HEK293T (cell line): ENCODE measurements around the gene LYL1.

ENCODE experiments used
- ARNT ChIP-seq: fragments of 450-650 bp; IDR thresholded peaks from 2 replicates; pipeline ENCODE4 v1.6.1; 2017; ENCODE audit warnings: mild to moderate bottlenecking
- BHLHE40 ChIP-seq: fragments of 450-650 bp; IDR thresholded peaks from 2 replicates; pipeline ENCODE4 v1.6.1; 2016; ENCODE audit warnings: mild to moderate bottlenecking, moderate library complexity, borderline replicate concordance
- CTBP1 ChIP-seq: fragments of 450-650 bp; IDR thresholded peaks from 2 replicates; pipeline ENCODE4 v1.6.1; 2016; ENCODE audit warnings: borderline replicate concordance
- ELF4 ChIP-seq: fragments of 450-650 bp; IDR thresholded peaks from 2 replicates; pipeline ENCODE4 v1.6.1; 2017; ENCODE audit warnings: antibody characterized with exemption
- FOXA1 ChIP-seq: fragments of 450-650 bp; IDR thresholded peaks from 2 replicates; pipeline ENCODE4 v1.6.1; 2016; ENCODE audit warnings: mild to moderate bottlenecking
- FOXK2 ChIP-seq: fragments of 450-650 bp; IDR thresholded peaks from 2 replicates; pipeline ENCODE4 v1.6.1; 2016; ENCODE audit warnings: mild to moderate bottlenecking
- FOXM1 ChIP-seq: fragments of 450-650 bp; IDR thresholded peaks from 2 replicates; pipeline ENCODE4 v1.6.1; 2017; ENCODE audit warnings: mild to moderate bottlenecking, borderline replicate concordance
- HDGF ChIP-seq: fragments of 450-650 bp; IDR thresholded peaks from 2 replicates; pipeline ENCODE4 v1.6.1; 2017; ENCODE audit warnings: antibody characterized with exemption, borderline replicate concordance
- NFRKB ChIP-seq: fragments of 450-650 bp; IDR thresholded peaks from 2 replicates; pipeline ENCODE4 v1.6.1; 2016; ENCODE audit warnings: mild to moderate bottlenecking, moderate library complexity
- PKNOX1 ChIP-seq: fragments of 450-650 bp; IDR thresholded peaks from 2 replicates; pipeline ENCODE4 v1.6.1; 2016
- SP1 ChIP-seq: fragments of 450-650 bp; IDR thresholded peaks from 2 replicates; pipeline ENCODE4 v1.6.1; 2017
- SUZ12 ChIP-seq: fragments of 450-650 bp; IDR thresholded peaks from 2 replicates; pipeline ENCODE4 v1.6.1; 2016; ENCODE audit warnings: mild to moderate bottlenecking
- TARDBP ChIP-seq: fragments of 450-650 bp; IDR thresholded peaks from 2 replicates; pipeline ENCODE4 v1.6.1; 2016

DNA sequence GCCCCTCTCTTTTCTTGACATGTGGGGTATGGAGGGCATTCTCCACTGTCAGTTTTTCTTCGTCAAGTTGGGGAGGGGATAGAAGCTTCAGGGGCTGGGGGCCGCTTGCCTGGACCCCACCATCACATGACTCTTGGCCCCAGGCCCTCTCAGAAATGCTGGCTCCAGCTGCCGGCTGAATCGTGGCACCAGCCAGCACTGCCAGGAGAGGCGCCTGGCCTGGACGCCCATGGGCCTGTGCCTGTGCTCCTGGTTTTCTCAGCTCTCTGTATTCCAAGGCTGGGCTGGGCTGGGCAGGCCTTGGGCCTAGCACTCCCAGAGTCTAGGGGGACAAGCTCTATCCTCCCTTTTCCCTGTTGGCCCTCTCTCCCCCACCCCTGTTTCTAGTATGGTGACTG, 38.6 kb downstream of the LYL1 start:
- no peak for TF ChIP-seq ARNT
- TF ChIP-seq TARDBP = no peak
- no peak for TF ChIP-seq ELF4
- TF ChIP-seq BHLHE40 = no peak
- no peak for TF ChIP-seq CTBP1
- TF ChIP-seq NFRKB = no peak
- TF ChIP-seq SP1 = no peak
- TF ChIP-seq FOXA1 = no peak
- TF ChIP-seq FOXK2 = no peak
- TF ChIP-seq PKNOX1 = no peak
- no peak for TF ChIP-seq FOXM1
- TF ChIP-seq HDGF = no peak
- no peak for TF ChIP-seq SUZ12
